Transverse colon (tissue), 4 donors: Measurements from ENCODE around the gene UNC13C. TPM values are rescaled to one million over a fixed set of nuclear protein-coding genes. Genes with fewer than 3 reads are reported as not detected.

Experiments
- DNase-seq: peaks from one replicate; pipeline ENCODE4 v3.0.0-alpha.2; 2019
- H3K27ac ChIP-seq, 4 donors: fragments of 200-600 bp; sonication (generic); 2 replicates each; pipeline ENCODE4 v1.5.1; 2016 to 2018; ENCODE audit warnings: inconsistent platforms in 4 of 4
- H3K27me3 ChIP-seq: fragments of 200-600 bp; sonication (generic); 2 replicates; pipeline ENCODE4 v1.5.1; 2017; ENCODE audit warnings: inconsistent platforms
- H3K36me3 ChIP-seq, 4 donors: fragments of 200-600 bp; sonication (generic); 2 replicates each; pipeline ENCODE4 v1.5.1; 2017 to 2019; ENCODE audit warnings: inconsistent platforms in 4 of 4
- H3K4me1 ChIP-seq, 4 donors: fragments of 200-600 bp; sonication (generic); 2 replicates each; pipeline ENCODE4 v1.5.1; 2017 to 2020; ENCODE audit warnings: inconsistent platforms in 4 of 4
- H3K4me3 ChIP-seq, 4 donors: fragments of 200-600 bp; sonication (generic); 1 replicate in 1 of 4; 2 replicates in 3 of 4; pipeline versions ENCODE4 v1.5.1 to v1.6.1; 2017 to 2019; ENCODE audit warnings: inconsistent platforms in 4 of 4
- H3K9me3 ChIP-seq, 2 donors: fragments of 200-600 bp; sonication (generic); 2 replicates each; pipeline ENCODE4 v1.5.1; 2017 to 2019; ENCODE audit warnings: inconsistent platforms in 2 of 2
- CTCF ChIP-seq, 5 experiments: fragments of 200-600 bp in 3 of 5; fragments of 450-650 bp in 2 of 5; sonication (generic) in 3 of 5; IDR thresholded peaks; 1 replicate in 2 of 5; 2 replicates in 3 of 5; pipeline ENCODE4 v1.5.1; 2016 to 2017; ENCODE audit warnings: antibody characterized with exemption in 5 of 5, inconsistent platforms in 3 of 5, mild to moderate bottlenecking in 2 of 5, moderate library complexity in 1 of 5
- EP300 ChIP-seq: sonication (generic); formaldehyde crosslinking; IDR thresholded peaks from one replicate; pipeline ENCODE4 v1.6.1; 2017; ENCODE audit warnings: antibody characterized with exemption, low read depth
- POLR2A ChIP-seq: fragments of 450-650 bp; IDR thresholded peaks from one replicate; pipeline ENCODE4 v1.6.1; 2016; ENCODE audit warnings: antibody characterized with exemption, mild to moderate bottlenecking, moderate library complexity
- POLR2AphosphoS5 ChIP-seq, 3 donors: sonication (generic); formaldehyde crosslinking; IDR thresholded peaks; one replicate each; pipeline ENCODE4 v1.6.1; 2016; ENCODE audit warnings: antibody characterized with exemption in 3 of 3
- WGBS, 2 donors: methylation state at CpG; one replicate each; pipeline ENCODE4 v1.1.5; 2018; ENCODE audit warnings: low coverage in 1 of 2; 5-methylcytosine and 5-hydroxymethylcytosine counted together
- in situ Hi-C, 4 donors: fragments of 200-750 bp; cut with MboI; loops; one replicate each; pipeline versions ENCODE4 v1.15.0 to v1.15.1; 2017; ENCODE audit warnings: low sequenced_read_pairs in 3 of 4, low pct_ligation_motif_present in 1 of 4, low pct_unique_long_range_greater_than_20kb in 1 of 4
- intact Hi-C: fragments of 100-400 bp; cut with DNase I; formaldehyde crosslinking; loops from one replicate; pipeline ENCODE4 v1.15.1; 2023; ENCODE audit warnings: low total_unique reads
- total RNA-seq, 4 donors: library from RNA; depleted of rRNA; stranded (reverse); fragments of >200 nt; gene quantifications; one replicate each; pipeline ENCODE4 v1.1.0, GENCODE V29; 2016

The UNC13C gene
- total RNA-seq, 4 donors from 2014 or later = 0.32 to 0.41 (median 0.40) TPM; not detected in 1

DNA sequence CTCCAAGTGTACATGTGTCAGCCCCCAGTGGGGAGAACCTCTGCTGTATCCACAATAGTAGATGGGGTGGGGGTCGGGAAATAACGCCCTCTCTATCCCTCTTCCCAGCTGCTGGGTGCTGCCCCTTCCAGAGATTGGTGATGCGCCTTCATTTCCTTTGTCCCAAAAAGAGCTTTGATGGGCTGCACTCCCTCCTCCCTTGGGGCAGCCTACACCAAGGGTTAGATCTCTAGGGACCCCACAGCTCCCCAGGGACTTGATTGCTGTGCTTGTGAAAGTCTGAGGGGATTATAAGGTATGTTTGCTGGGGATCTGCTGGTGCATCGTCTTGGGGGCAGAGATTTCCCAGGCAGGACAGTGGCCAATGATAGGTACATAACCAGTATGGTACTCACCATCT is 105.3 kb downstream of the UNC13C start:
- Histone ChIP-seq H3K36me3 (no peaks in the 10 kb centered on the region), H3K4me3 (no peak overlapping the region), H3K9me3 (no peaks in the 10 kb centered on the region), H3K27me3 (no peaks in the 10 kb centered on the region), H3K4me1 (no peaks in the 10 kb centered on the region), H3K27ac (no peak overlapping the region)
- intact Hi-C loops = no loop called here
- no peak for DNase-seq
- in situ Hi-C loops = loop anchor here in 1 of 4 donors (25.0 kb wide), 1 partner anchor 1029 kb away; no protein-coding TSS in a partner anchor
- TF ChIP-seq EP300 (no peak), CTCF (IDR thresholded peaks at IDR 0.05) (no peak), POLR2AphosphoS5 (IDR thresholded peaks at IDR 0.05) (no peak), POLR2A (no peak)
- 71% methylated on average over 4 of the region's 4 CpGs; no CpG with 5 or more reads in 1 of the 2 donors for WGBS, 2 donors

GRCh38 chr15:54083991-54084390 is 105.8 kb downstream of the UNC13C start:
- Histone ChIP-seq H3K36me3 (no peaks in the 10 kb centered on the region), H3K27ac (no peak overlapping the region), H3K4me1 (no peaks in the 10 kb centered on the region), H3K4me3 (no peak overlapping the region), H3K27me3 (no peaks in the 10 kb centered on the region), H3K9me3 (no peaks in the 10 kb centered on the region)
- no peak for DNase-seq
- TF ChIP-seq POLR2AphosphoS5 (IDR thresholded peaks at IDR 0.05) (no peak), POLR2A (no peak), CTCF (IDR thresholded peaks at IDR 0.05) (no peak), EP300 (no peak)
- intact Hi-C loops = no loop called here
- in situ Hi-C loops = loop anchor here in 1 of 4 donors (25.0 kb wide), 1 partner anchor 1028 kb away; no protein-coding TSS in a partner anchor
- 76 to 80% methylated on average over 2 to 7 of the region's 7 CpGs for WGBS, 2 donors

DNA sequence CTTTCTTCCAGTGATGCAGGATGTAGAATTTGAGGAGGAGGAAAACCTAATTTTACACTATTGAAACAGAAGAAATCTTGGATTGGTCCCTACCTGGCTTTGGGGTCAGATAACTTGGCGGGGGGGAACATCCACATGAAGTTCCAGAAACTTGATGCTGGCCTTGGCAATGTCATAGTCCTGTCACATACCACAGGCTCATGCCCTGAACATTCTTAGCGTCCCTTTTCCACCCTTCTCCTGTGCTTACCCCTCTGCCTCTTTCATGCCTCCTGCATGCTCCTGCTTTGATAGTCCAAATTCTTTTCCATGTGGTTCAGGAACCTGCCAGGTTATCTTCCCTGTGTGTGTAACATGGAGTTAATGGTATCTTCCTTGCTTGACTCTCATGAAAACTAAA is 110.6 kb downstream of the UNC13C start:
- WGBS, 2 donors = 84 to 100% methylated on average over 1 to 2 of the region's 2 CpGs
- H3K27me3 ChIP-seq = no peaks in the 10 kb centered on the region

GRCh38 chr15:54089776-54090175 is 111.5 kb downstream of the UNC13C start:
- WGBS, 2 donors = 75 to 80% methylated on average over 1 to 3 of the region's 3 CpGs
- in situ Hi-C loops (loop anchor here in 2 of 4 donors (10.0 to 25.0 kb wide), 2 partner anchors 65 to 1023 kb away; no protein-coding TSS in a partner anchor), intact Hi-C loops (no loop called here)

More for the DNA sequence above, 110.6 kb downstream of the UNC13C start:
- H3K27ac ChIP-seq = no peak overlapping the region
- H3K9me3 ChIP-seq = no peaks in the 10 kb centered on the region
- no peak overlapping the region for H3K4me3 ChIP-seq
- H3K4me1 ChIP-seq = no peaks in the 10 kb centered on the region
- H3K36me3 ChIP-seq = no peaks in the 10 kb centered on the region
- intact Hi-C loops = no loop called here
- no peak for TF ChIP-seq CTCF (IDR thresholded peaks at IDR 0.05)
- TF ChIP-seq POLR2A = no peak
- no peak for TF ChIP-seq EP300
- no peak for TF ChIP-seq POLR2AphosphoS5 (IDR thresholded peaks at IDR 0.05)
- DNase-seq = no peak
- in situ Hi-C loops = loop anchor here in 1 of 4 donors (25.0 kb wide), 1 partner anchor 1023 kb away; no protein-coding TSS in a partner anchor

More at GRCh38 chr15:54089776-54090175, 111.5 kb downstream of the UNC13C start:
- Histone ChIP-seq H3K9me3 (no peaks in the 10 kb centered on the region), H3K4me1 (no peaks in the 10 kb centered on the region), H3K4me3 (no peak overlapping the region), H3K36me3 (no peaks in the 10 kb centered on the region), H3K27me3 (no peaks in the 10 kb centered on the region), H3K27ac (no peak overlapping the region)
- TF ChIP-seq CTCF (IDR thresholded peaks at IDR 0.05) (no peak), POLR2AphosphoS5 (IDR thresholded peaks at IDR 0.05) (no peak)
- DNase-seq = no peak
